HepG2 (cell line): ENCODE data around the gene RAB15.

ENCODE experiments used
- CHD4 ChIP-seq: fragments of 200-600 bp; sonication (generic); IDR thresholded peaks from 2 replicates; pipeline ENCODE4 v1.7.0; 2017; ENCODE audit warnings: mild to moderate bottlenecking, low read length, borderline replicate concordance
- CTCF ChIP-seq: sonication (generic); formaldehyde crosslinking; IDR thresholded peaks from 2 replicates; pipeline ENCODE4 v1.5.0; 2020; ENCODE audit warnings: mild to moderate bottlenecking, missing genetic modification reagents, moderate library complexity
- GLI4 ChIP-seq: sonication (generic); formaldehyde crosslinking; IDR thresholded peaks from 2 replicates; pipeline ENCODE4 v1.5.1; 2020; ENCODE audit warnings: missing genetic modification reagents, mild to moderate bottlenecking, moderate library complexity, borderline replicate concordance
- HINFP ChIP-seq: sonication (generic); formaldehyde crosslinking; IDR thresholded peaks from 2 replicates; pipeline ENCODE4 v1.4.0; 2020; ENCODE audit warnings: low read depth, mild to moderate bottlenecking, missing genetic modification reagents
- JUND ChIP-seq: sonication (generic); formaldehyde crosslinking; IDR thresholded peaks from 2 replicates; pipeline ENCODE4 v1.8.0; 2022; ENCODE audit warnings: mild to moderate bottlenecking, missing genetic modification reagents
- KDM3A ChIP-seq: IDR thresholded peaks from 2 replicates; pipeline ENCODE4 v1.6.1; 2018; ENCODE audit warnings: low read depth, missing compliant biosample characterization
- KLF16 ChIP-seq, 2 experiments: sonication (generic) in 1 of 2; formaldehyde crosslinking in 1 of 2; IDR thresholded peaks; 2 replicates each; pipeline versions ENCODE4 v1.6.1 to v1.8.0; 2016 to 2023; ENCODE audit warnings: missing genetic modification reagents in 2 of 2, missing compliant biosample characterization in 1 of 2
- POLR2AphosphoS5 ChIP-seq: IDR thresholded peaks from 2 replicates; pipeline ENCODE4 v1.6.1; 2012; ENCODE audit warnings: low read depth, low read length
- TCF7L2 ChIP-seq: IDR thresholded peaks from 2 replicates; pipeline ENCODE4 v1.6.1; 2011; ENCODE audit warnings: mild to moderate bottlenecking, low read depth, low read length, moderate library complexity
- TFE3 ChIP-seq: IDR thresholded peaks from 2 replicates; pipeline ENCODE4 v1.6.1; 2016
- ZBTB1 ChIP-seq: sonication (generic); formaldehyde crosslinking; IDR thresholded peaks from 2 replicates; pipeline ENCODE4 v1.4.0; 2020; ENCODE audit warnings: missing genetic modification reagents, borderline replicate concordance
- ZBTB25 ChIP-seq: IDR thresholded peaks from 2 replicates; pipeline ENCODE4 v1.6.1; 2018; ENCODE audit warnings: missing genetic modification reagents
- ZNF660 ChIP-seq: sonication (generic); formaldehyde crosslinking; IDR thresholded peaks from 2 replicates; pipeline ENCODE4 v1.5.1; 2020; ENCODE audit warnings: mild to moderate bottlenecking, low read depth, missing genetic modification reagents, borderline replicate concordance
- ZNF790 ChIP-seq: sonication (generic); formaldehyde crosslinking; IDR thresholded peaks from 2 replicates; pipeline ENCODE4 v1.8.0; 2022; ENCODE audit warnings: missing genetic modification reagents, mild to moderate bottlenecking, borderline replicate concordance

- TF ChIP-seq KLF16 (CRISPR knock-in tag; IDR thresholded peaks at IDR 0.05), result no peak
- TF ChIP-seq TFE3, result no peak
- no peak for TF ChIP-seq POLR2AphosphoS5
- no peak for TF ChIP-seq ZNF660 (CRISPR knock-in tag)
- no peak for TF ChIP-seq HINFP (CRISPR knock-in tag)
- no peak for TF ChIP-seq ZNF790
- no peak for TF ChIP-seq CTCF (CRISPR knock-in tag)
- no peak for TF ChIP-seq KDM3A (CRISPR knock-in tag)
- no peak for TF ChIP-seq ZBTB25 (CRISPR knock-in tag)
- TF ChIP-seq JUND, result no peak
- no peak for TF ChIP-seq CHD4
- TF ChIP-seq TCF7L2, result no peak
- no peak for TF ChIP-seq GLI4 (CRISPR knock-in tag)
- no peak for TF ChIP-seq ZBTB1 (CRISPR knock-in tag)
Observed at GRCh38 chr14:64966976-64967375, 5.2 kb downstream of the RAB15 start.
